ENCODE data around the gene ULK2.
"Not testable (repeated sequence)": the region's sequence is repeated elsewhere in the genome, so short reads cannot be mapped to it uniquely, and the experiment has no call there.

ULK2 gene

DNA sequence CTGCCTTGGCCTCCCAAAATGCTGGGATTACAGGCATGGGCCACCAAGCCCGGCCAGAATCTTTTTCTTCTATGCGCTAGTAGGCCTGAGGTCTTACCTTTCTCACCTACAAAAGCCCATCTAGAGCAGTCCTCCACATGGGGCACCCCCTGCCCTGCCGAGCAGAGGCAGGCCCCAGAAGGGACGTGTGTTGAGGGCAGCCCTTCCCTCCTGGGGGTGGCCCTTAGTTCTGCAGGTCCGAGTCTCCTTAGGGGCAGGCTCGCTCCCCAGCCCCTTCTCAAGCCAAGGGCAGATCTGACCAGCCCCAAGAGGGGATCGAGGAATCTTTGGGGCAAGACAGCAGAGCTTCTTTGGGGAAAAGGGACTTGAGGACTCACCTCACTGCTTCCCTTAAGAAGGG, 101.7 kb downstream of the ULK2 start:
- no peak for DNase-seq

DNA sequence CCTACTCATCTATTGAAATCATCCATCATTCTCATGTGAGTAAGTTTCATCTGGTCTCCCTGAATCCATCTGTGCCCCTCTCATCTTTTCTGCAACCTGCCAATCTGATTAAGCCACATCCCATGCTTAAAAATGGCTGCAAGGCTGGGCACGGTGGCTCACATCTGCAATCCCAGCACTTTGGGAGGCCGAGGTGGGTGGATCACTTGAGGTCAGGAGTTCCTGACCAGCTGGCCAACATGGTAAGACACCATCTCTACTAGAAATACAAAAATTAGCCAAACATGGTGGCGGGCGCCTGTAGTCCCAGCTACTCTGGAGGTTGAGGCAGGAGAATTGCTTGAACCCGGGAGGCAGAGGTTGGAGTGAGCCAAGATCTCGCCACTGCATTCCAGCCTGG, 103.7 kb downstream of the ULK2 start:
- DNase-seq = not testable (repeated sequence)

DNA sequence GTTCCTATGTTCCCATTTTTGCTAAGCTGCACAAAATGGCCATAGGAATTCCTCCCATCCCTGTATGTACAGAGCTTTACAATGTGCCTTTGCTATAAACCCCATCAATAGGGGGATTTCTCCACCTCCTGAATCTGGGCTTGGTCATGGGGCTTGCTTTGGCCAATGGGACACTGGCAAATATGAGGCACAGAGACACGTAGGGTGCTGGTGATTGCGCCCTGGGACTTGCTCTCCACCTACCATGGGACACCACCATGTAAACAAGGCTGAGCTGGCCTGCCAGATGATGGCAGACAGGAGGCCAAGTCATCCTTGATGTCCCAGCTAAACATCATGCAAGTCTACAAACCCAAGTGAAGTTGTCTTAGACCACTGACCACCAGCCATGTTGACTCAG, 104.3 kb downstream of the ULK2 start:
- DNase-seq = no peak

DNA sequence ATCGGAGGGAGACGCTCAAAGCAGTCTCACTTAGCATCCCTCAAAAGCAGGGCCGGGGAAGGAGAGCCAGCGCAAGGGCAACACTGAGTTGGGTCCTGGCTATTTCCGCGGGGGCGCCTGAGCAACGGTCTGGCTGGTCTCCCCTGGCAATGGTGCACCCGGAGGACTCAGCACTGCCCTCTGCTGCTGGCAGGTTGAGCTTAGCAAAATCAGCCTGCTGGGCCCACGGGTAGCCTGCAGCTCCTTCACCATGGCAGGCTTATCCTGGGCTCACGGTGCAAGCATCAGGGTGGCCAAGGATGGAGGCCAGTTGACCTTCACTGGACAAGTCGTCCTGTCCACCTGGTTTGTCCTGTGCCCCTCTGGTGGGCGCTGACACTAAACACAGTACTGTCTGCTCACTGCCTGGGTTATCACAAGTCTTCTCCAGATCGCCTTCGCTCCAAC, 105.2 kb downstream of the ULK2 start:
- peak; percentile 29 for DNase-seq

- no peak for DNase-seq
These were observed 107.0 kb downstream of the ULK2 start for GRCh38 chr17:19760746-19761145.

DNA sequence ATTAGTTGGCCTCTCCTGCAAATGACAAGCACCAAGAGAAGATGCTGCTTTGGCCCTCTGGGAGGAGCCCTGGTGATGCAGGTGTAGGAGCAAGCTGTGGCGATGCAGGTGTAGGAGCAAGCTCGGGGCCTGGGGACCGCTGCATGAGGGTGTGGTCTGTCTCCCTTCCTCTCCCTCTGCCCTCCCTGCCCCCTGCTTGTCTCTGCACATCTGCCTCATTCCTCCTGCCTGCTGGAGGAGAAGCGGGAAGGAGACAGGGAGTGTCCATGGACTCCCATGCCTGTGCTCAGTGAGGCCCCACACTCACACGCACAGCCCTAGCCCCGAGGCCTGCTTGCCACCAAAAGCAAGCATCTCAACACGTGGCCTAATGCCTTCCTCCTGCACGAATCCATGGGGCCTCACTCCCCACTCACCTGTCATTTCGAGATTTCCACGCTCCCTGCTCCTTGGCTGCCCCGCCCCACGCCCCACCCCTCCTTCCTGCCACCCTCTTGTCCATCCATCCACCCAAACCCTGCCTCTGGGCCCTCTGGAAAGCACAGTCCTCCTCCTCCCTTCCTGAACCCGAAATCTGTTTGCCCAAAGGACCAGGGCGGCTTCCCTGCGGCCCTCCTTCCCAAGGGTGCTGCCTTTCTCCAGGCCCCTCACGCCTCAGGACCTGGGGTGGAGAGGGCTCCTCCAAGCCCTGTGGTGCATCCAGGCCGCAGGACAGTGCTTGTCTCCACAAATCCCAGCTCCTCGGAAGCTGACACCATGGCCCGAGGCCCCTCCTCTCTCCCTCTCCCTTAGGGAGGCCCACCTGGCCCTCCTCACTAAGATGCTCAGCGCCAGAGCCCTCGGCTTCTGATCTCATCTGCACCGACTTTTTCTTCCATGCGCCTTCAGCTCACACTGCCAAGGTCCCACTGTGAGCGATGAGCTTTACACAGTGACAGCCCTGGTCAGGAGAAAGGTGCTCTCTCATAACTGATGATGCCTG, 107.9 kb downstream of the ULK2 start:
- no peak for DNase-seq

- DNase-seq = no peak
These were observed 110.1 kb downstream of the ULK2 start for GRCh38 chr17:19757536-19758180.

DNA sequence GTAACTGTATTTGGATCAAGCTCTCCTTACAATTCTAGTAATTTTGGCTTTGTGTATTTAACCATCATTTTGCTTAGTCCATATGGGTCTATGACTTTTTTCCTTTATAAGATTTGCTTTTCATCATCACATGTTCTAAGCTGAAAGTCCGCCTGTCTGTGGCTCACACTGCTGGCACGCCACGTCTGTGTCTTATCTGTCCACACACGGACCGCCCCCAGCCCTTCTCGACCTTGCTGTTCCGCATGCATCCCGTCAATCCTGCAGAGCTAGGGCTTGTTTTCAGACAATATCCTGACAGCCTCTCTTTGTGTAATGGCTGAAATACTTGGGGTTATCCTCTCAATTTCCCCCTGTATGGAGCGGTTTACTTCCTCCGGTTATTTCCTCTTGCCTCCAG, 111.2 kb downstream of the ULK2 start:
- no peak for DNase-seq

- no peak for DNase-seq
These were observed 111.8 kb downstream of the ULK2 start for GRCh38 chr17:19755821-19756510.

- no peak for DNase-seq
These were observed 112.3 kb downstream of the ULK2 start for GRCh38 chr17:19755392-19755791.

GRCh38 chr17:19753661-19754463, 113.9 kb downstream of the ULK2 start:
- peak; percentile 49 for DNase-seq

DNA sequence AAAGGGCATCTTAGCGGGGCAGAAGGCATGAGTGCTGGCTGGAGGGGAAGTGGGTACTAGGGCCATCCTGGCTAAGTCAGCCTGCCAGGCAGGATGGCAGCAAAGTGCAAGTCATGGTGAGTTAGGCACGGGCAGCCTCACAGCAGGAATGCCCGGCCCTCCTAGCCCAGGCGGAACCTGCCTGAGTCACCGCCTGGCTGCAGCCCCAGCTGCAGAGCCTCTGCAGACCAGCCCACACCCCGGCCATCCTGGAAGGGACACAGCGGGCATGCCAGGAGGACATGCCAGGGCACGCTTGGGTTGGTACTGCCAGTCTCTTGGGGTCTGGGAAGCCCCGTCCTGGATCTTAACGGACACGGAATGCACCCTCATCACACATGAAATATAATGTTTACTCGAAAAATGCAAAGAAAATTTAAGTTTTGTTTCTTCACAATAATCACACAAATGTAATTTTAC, 114.7 kb downstream of the ULK2 start:
- no peak for DNase-seq

DNA sequence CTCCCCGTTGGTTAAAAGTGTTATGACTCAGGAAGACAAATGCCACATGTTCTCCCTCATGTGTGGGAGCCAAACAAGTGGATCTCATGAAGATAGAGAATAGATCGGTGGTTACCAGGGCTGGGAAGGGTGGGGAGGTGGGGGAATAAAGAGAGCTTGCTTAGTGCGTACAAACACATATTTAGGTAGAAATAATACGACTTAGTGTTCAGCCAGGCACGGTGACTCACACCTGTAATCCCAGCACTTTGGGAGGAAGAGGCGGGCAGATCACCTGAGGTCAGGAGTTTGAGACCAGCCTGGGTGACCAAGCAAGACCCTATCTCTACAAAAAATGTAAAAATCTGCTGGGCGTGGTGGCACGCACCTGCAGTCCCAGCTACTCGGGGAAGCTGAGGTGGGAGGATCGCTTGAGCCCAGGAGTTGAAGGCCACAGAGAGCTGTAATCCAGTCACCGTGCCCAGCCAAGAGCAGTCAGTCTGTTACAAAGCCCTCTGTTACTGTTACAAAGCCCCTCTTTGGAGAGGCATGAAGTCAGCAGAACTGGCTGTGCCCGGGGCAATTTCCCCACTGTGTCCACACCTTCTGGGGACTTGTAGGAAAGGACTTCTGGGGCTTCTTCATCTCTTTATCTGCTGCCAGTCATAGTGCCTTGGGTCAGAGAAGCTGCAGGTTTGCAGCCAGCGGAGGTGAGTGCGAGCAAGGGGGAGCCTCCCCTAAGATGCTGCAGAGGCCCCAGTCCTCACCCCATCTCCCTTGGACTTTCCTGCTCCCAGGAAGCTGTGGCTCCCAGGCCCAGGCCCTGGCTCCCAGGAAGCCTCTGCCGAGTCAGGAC, 115.3 kb downstream of the ULK2 start:
- no peak for DNase-seq

DNA sequence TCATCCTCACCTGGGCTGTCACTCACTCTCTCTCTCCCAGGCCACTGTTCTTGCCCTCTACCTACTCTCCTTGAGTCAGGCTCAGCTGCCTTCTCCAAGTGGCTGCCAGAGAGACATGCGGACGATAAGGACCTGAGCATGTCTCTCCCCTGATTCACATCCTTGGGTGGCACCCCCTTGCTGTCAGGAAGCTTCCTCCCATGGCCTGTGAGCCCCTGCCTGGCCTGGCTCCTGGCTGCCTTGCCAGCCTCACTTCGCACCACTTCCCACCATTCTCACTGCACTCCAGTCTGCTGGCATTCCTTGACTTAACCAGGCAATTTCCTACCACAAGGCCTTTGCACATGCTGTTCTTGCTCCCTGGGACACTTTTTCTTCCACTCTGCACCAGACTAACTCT, 116.9 kb downstream of the ULK2 start:
- DNase-seq = no peak

DNA sequence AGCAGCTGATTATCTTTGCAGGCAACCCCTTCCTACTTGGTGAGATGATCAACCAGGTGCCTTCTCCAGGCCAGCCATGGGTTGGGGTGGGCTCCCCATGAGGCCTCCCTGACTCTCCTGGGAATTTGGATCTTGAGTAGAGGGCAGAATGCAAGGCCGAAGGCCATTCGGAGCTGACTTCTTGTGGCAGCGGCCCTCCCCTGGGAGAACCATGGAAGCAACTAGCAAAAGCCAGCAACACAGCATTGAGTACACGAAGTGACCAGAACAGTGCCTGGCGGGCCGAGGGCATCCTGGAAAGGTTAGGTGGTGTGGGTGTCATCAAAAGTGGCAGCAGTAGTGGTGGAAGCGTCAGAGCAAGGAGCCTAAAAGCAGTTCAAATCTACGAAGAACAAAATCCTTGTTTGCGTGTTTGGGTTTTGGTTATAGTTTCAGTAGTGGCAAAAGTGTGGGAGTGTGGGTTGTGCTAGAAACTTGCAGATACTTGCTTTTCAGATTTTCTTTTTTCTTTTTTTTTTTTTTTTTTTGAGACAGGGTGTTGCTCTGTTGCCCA, 117.6 kb downstream of the ULK2 start:
- no peak for DNase-seq

DNA sequence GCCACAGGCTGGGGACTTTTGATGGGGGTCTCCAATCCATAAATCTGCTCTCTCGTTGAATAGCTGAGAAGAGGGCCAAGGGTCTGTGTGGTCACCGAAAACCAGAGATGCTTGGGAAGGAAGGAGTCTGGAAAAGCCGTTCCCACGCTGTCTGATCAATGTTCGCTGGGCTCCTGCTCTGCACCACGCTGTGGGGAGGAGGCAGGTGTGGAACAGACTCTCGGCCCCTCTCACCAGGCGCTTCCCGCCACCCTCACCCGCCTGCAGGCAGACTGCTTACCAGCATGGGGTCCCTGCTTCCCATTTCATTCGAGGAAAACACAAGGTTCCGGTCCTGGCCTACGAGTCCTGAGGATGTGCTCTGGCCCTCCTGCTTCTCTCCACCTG, 118.9 kb downstream of the ULK2 start:
- DNase-seq = no peak

DNA sequence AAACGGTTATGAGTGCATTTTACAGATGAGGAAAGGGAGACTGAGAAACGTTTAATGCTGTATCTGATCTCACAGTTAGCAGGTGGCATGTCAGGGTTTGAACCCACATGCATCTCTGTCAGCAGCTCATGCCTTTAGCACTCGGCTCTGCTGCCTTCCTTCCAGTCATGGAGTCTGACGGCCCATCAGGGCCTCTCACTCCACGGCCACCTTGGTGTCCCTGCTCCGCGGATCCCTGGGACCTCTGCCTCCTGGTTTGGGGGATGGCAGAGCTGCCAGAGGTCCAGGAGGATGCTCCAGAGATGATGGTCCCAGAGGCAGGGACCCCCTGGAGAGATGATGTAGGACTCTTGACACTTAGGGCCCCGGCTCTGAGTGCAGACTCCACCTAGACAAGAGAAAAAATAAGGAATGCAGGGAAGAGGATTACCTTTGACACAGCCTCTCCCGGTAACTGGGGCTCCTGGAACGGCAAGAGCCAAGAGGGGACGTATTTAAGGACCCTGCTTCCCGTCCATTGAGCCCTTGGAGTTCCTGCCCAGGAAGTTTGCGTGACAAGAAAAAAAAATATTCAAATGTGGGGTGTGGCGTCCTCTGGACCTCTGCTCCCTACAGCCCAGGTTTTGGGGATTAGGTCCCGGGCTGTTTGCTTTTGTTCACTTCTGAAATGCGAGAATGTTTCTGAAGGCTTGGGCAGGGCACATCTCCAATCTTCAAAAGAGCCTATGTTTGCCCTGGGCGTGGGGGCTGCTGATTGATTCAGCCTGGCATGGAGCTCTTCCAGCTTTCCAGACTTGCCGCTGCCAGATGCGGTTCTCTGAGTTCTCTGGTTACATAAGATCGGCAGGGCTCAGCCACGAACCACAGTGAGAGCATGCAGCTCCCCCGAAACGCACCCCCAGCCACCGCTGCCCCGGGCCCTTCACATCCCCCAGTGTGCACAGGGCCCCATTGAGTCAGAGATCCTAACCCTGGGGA, 119.6 kb downstream of the ULK2 start, which contains the start of gene ALDH3A1:
Gene ALDH3A1 (minus strand): TSS at position 470 of the 978 bp plus-strand sequence. CDS start 3,169 bp downstream, outside the sequence.
- DNase-seq = no peak

DNA sequence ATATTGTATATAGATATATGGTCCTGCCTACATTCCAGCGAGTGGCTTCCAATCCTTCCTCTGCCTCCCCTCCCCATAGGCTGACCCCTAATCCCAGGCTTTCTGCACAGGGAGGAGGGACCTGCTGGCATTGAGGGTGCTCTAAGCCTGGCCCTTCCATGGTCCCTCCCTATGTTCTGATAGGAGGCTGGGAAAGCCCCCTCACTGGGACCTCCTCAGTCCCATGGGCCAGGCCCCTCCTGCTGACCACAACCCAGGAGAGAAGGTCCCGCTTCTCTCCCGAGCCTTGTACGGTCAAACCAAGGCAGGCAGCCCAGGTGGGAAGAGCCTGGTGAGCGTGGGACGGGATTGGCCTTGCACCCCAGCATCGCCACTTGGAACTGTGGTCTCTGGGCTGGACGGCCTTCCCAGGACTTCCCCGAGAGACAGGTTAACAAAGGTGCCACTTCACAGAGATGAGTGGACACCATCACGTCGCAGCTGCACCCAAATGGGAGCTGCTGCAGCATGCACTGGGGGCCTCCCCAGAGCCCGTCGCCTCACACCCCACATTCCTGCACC, 120.5 kb downstream of the ULK2 start:
- no peak for DNase-seq

DNA sequence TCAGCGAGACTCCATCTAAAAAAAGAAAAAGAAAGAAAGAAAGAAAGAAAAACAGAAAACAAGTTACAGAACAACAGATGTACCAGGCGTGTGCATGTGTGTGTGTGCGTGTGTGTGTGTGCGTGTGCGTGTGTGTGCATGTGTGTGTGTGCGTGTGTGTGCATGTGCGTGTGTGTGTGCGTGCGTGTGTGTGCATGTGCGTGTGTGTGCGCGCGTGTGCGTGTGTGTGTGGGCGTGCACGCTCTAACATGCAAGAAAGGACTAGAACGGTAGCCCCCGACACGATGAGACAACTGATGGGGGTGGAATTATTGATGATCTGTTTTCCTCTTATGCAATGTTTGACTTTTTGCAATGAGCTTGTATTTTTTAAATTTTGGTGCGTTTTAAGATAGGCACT, 121.2 kb downstream of the ULK2 start:
- DNase-seq = no peak

Data from NCI-H1694 treated with DMSO at 0.1 percent for 48 hours (cell line).